GM21515 (cell line): Measurements from ENCODE around the gene CA6.
"Not testable (repeated sequence)": the region's sequence is repeated elsewhere in the genome, so short reads cannot be mapped to it uniquely, and the experiment has no call there.

Experiments used
- ATAC-seq: cut with Tn5 transposase; IDR thresholded peaks from one replicate; pipeline ENCODE4 v1.9.1; 2021; ENCODE audit not compliant: unreplicated experiment

CA6 gene

GRCh38 chr1:9004031-9004699, 58.5 kb downstream of the CA6 start:
- ATAC-seq = no peak

DNA sequence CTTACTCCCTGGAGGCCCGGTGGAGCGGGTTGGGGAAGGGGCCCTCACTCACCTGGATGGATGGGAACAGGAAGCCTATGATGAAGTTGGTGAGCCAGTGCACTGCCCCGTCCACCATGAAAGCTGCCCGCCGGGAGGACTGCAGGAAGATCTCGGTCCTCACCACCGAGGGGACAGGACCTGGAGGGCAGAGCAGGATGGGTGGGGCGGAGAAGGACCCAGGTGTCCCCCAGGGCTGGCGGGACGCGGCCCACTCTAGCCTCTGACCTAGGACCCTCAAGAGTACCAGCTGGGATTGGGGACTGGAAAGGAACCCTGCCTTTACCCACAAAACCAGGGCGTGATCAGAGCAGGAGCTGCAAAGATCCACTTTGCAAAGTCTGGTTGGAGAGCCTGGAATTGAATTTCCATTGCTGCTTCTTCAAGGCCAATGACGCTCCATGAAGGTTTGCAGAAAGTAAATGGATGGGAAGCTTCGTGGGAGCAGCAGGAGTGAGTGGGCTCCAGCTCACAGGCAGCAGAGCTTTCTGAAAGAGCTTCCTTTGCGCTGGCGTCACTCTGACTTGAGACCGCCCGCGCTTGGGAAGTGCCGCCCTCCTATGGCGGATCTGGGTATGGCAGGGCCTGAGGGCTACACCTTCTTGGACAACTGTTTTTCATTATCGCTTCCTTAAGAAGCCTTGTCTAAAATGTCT, 59.2 kb downstream of the CA6 start:
- no peak for ATAC-seq

DNA sequence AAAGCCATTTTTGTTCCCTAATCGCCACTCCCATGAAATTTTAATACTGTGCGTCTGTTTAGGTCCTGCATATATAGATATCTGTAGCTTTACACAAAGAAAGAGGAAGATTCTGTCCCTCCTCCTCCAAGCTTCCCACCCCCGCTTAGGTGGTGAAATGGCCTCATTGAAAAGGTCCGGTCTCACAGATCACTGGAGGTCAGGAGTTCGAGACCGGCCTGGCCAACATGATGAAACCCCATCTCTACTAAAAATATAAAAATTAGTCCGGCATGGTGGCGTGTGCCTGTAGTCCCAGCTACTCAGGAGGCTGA, 59.7 kb downstream of the CA6 start:
- no peak for ATAC-seq

- no peak for ATAC-seq
These were observed 61.4 kb downstream of the CA6 start for GRCh38 chr1:9006956-9007615.

DNA sequence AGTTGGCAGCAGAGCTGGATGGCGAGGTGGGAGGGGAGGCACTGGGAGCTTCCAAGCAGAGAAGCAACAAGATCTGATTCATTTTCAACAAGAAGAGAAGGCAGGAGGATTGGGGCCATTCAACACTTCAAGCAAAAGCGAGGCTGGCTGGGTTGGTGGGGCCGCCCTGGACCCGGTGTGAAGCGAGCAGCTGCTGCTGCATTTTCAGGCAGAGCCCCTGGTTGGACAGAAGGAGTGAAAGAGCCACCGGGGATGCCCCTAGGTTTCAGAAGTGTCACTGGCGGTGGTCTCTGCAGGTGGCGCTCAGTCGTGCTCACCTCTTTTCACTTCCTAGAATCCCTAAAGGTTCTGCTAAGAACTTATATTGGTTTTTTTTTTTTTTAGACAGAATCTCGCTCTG, 62.6 kb downstream of the CA6 start:
- no peak for ATAC-seq

DNA sequence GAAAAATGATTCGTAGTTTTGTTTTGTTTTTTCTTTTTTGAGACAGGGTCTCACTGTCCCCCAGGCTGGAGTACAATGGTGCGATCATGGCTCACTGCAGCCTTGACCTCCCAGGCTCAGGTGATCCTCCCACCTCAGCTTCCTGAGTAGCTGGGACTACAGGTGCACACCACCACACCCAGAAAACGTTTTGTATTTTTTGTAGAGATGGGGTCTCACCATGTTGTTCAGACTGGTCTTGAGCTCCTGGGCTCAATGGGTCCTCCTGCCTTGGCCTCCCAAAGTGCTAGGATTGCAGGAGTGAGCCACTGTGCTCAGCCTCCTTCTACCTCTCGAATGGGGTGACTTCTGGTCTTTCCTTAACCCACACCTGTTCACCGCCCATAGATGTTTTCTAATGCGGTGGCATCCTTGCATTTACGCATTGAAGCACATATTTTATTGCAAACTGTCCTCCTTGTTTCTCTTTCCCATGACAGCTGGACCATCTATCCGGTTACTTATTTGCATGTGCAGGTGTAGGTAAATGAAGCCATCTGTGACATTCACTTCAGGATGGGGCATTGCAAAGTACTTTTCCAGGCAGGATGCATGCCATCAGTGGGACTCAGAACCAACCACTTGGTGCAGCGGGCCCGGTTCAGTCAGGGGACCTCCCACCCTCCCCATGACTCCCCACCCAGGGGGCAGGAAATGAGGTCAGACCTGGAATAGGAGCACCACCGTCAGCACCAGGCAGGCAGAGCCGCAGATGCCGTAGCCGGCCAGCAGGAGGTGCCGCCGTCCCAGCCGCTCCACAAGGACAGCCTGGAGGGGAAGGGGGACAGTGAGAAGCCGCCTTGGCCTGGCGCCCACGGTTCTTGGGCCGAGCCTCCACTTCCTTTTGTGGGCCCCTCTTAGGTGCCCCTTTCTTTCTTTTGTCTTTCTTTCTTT, 64.0 kb downstream of the CA6 start:
- no peak for ATAC-seq

GRCh38 chr1:9010781-9011323, 65.2 kb downstream of the CA6 start:
- ATAC-seq = no peak

DNA sequence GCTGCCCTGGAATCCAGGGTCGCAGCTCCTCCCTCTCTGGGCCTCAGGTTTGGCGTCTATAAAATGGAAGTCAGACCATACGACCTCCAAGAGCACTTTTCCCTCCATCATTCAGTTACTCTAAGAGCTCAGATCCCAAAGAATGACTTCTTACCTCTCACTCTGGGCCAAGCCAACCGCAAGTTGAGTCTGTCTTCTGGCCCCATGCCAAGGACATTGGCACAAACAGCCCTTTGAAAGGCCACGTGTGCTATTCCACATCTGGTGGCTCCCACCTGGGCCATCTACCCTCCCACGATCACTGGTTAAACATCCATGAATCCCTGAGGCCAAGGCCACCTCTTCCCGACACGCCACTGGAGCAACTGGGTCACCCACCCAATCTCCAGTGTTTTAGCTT, 68.2 kb downstream of the CA6 start:
- ATAC-seq = no peak

- no peak for ATAC-seq
These were observed 69.1 kb downstream of the CA6 start for GRCh38 chr1:9014475-9015375.

GRCh38 chr1:9016455-9016854, 70.8 kb downstream of the CA6 start:
- ATAC-seq = no peak

DNA sequence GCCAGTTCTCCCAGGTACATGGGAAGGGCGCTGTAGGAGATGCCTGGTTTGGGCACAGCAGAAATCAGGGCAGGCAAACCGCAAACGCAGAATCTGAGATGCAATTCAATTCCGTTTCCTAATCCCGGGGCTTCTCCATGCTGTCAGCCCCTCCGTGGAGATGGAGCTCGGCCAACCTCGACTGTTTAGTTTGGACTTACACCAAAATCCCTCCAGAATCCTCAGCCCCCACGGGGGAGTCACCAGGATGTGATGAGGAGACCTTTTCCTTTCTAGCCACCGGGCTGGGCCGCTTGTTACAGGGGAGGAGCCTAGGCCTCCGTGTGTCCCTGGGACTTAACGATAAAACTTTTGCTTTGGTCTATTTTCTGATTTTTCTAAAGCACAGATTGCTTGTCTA, 72.7 kb downstream of the CA6 start:
- no peak for ATAC-seq

GRCh38 chr1:9019896-9020295, 74.2 kb downstream of the CA6 start:
- ATAC-seq = no peak

DNA sequence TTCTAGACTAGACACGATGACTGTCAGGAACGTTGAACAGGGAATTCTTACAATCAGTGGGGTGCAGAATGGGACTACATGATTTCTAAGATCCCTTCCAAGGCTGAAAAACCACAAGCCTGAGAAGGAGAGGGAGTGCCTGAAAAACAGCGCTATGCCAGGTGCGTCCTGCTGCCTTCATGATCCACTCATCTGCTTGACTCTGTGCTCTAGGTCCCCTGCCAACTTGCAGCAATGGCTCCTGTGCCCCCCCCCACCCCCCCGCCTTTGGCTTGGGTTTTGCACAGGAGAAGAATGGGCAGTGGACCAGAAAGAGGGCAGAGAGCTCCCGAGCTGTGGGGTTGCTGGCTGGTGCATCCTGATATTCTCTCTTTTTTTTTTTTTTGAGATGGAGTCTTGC, 74.6 kb downstream of the CA6 start:
- no peak for ATAC-seq

GRCh38 chr1:9022026-9022738, 76.5 kb downstream of the CA6 start:
- ATAC-seq = not testable (repeated sequence)

DNA sequence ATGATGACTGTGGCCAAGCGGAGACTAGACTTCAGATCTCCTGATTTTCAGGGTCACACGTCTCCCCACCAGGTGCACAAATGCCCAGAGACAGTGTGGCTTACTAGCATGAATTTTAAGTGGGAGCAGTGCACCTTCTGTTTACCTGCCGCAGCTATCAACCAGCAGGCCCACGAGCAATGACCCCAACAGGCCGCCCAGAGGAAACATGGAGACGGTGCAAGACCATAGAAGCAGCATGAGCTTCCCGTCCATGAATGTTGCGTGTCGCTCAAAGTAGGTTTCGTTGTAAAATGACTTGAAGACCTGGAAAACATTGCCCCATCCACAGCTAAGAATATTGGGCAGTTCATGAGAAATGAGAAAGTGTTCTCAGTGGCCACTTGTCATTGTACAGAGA, 77.1 kb downstream of the CA6 start:
- ATAC-seq = no peak
